ENCODE measurements around the gene TCN1.

Gene TCN1

DNA sequence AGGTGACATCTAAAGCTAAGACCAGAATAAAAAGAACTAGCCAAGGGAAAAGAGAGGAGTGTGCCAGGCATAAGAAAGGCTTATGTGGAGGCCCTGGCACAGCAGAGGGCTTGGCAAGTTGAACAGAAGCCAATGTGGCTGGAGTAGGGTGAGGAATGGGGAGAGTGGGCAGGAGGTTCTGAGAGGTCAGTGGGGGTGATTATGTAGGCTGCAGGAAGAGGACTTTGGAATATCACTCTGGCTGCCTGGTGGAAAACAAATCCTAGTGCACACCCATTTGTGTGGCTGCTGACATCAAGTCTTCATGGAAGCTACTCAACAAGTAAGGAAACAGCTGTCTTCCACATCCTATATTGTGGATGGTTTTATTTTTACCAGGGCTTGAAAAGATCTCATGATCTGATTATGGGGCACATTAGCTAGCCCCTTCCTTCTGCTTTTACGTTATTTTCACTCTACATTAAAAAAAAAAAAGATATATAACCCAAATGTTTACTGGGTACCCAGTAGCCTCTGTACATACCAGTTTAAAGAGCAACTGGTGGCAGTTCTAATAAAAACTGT is 59.2 kb downstream of the TCN1 start:
- no peak for DNase-seq

DNA sequence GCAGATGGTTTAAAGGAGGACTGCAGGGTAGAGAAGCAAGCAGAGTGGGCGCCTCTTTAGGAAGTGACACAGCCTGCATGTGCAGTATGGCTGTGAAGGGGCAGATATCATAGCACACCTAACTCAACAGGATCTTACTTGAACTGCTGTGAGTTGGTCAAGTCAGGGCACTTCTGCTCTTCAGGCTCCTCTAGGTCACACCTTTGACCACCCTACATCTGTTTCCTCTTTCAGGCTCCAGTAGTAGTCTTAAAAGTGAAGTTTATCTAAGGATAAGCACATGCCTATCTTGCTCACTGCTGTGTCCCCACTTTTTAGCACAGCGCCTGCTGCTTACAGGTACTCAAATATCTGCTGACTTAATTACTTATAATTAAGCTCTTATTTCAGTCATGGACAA is 62.2 kb downstream of the TCN1 start:
- DNase-seq = no peak

Measured in activated CD4-positive, alpha-beta T cell treated with anti-CD3 and anti-CD28 coated beads, Interleukin-2, amount 50 U/mL, for 1 hour (primary cell).